Effector memory CD8-positive, alpha-beta T cell (primary cell): Measurements from ENCODE around the gene KRTAP5-11.
"Not testable (repeated sequence)": the region's sequence is repeated elsewhere in the genome, so short reads cannot be mapped to it uniquely, and the experiment has no call there.

ENCODE experiments used
- ATAC-seq: fragments of 150-1000 bp; cut with Tn5 transposase; replicated peaks from 2 replicates; pipeline ENCODE4 v1.10.0; 2021; ENCODE audit warnings: mild to moderate bottlenecking, moderate library complexity
- DNase-seq, 3 experiments: peaks; one replicate each; pipeline ENCODE4 v3.0.0; 2021
- H3K27ac Mint-ChIP-seq, 2 donors: one replicate each; pipeline ENCODE4 v1.8.0; 2022; ENCODE audit warnings: mild to moderate bottlenecking in 2 of 2, mixed read lengths in 2 of 2, moderate library complexity in 2 of 2
- H3K27me3 Mint-ChIP-seq, 2 donors: one replicate each; pipeline ENCODE4 v1.8.0; 2022; ENCODE audit warnings: mixed read lengths in 2 of 2
- H3K36me3 Mint-ChIP-seq: one replicate; pipeline ENCODE4 v1.8.0; 2022; ENCODE audit warnings: mild to moderate bottlenecking, moderate library complexity, mixed read lengths; ENCODE audit not compliant: insufficient read depth
- H3K4me1 Mint-ChIP-seq, 2 donors: one replicate each; pipeline ENCODE4 v1.8.0; 2022; ENCODE audit warnings: low read depth in 2 of 2, mixed read lengths in 2 of 2
- H3K4me3 Mint-ChIP-seq, 2 donors: one replicate each; pipeline ENCODE4 v1.8.0; 2022; ENCODE audit warnings: mild to moderate bottlenecking in 2 of 2, mixed read lengths in 2 of 2, moderate library complexity in 2 of 2
- H3K9me3 Mint-ChIP-seq, 2 donors: one replicate each; pipeline ENCODE4 v1.8.0; 2022; ENCODE audit warnings: mixed read lengths in 2 of 2

The KRTAP5-11 gene

GRCh38 chr11:71575723-71576424 lies 6.8 kb downstream of the KRTAP5-11 start:
- H3K36me3 Mint-ChIP-seq = no peaks in the 10 kb centered on the region
- peaks cover 0 to 2% of the 10 kb centered on the region in 2 donors for H3K4me1 Mint-ChIP-seq
- no peak for ATAC-seq
- H3K9me3 Mint-ChIP-seq = no peaks in the 10 kb centered on the region
- peaks cover 11 to 20% of the 10 kb centered on the region in 2 donors for H3K27me3 Mint-ChIP-seq
- DNase-seq = no peak
- H3K4me3 Mint-ChIP-seq = no peak overlapping the region
- no peak overlapping the region for H3K27ac Mint-ChIP-seq

DNA sequence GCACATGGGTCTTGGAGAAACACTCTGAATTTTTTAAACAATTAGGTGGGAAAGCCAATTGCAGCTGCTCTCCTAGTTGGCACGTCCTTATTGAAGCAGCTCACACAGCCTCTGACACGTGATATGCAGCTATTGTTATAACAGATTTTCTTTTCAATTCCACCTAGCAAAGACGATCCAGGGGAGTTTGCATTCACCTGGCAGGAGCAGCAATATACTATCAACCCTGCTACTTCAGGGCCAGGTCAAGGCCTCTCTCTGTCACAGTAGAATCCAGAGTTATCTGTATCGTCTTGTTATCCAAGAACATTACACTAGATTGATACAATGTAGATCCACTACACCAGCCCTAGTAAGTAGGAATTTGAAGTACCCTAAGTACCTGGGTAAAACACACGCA lies 8.3 kb downstream of the KRTAP5-11 start:
- H3K9me3 Mint-ChIP-seq = no peaks in the 10 kb centered on the region
- ATAC-seq = no peak
- H3K4me1 Mint-ChIP-seq = no peaks in the 10 kb centered on the region
- DNase-seq = no peak
- no peak overlapping the region for H3K4me3 Mint-ChIP-seq
- H3K27me3 Mint-ChIP-seq = peaks cover 6 to 17% of the 10 kb centered on the region in 2 donors
- H3K36me3 Mint-ChIP-seq = no peaks in the 10 kb centered on the region
- no peak overlapping the region for H3K27ac Mint-ChIP-seq

DNA sequence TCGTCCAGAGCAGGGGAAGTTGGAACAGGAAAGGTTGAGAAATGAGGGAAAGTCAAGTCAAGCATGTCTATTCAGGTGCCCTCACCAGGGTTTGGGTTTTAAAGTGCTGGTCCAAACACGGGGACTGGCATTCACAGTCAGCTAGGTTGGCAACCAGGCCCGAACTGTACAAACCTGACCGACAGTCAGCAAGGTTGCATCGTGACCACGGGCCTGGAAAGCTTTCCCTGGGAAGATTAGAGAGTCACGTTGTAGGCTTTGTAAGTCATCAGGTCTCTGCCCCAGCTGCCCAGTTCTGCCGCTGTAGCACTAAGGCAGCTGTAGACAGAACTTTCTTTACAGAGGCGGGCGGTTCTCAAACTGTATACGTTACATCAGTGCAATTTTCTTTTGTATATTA lies 9.9 kb downstream of the KRTAP5-11 start:
- H3K27me3 Mint-ChIP-seq = peaks cover 6 to 17% of the 10 kb centered on the region in 2 donors
- H3K36me3 Mint-ChIP-seq = no peaks in the 10 kb centered on the region
- no peak overlapping the region for H3K27ac Mint-ChIP-seq
- no peaks in the 10 kb centered on the region for H3K9me3 Mint-ChIP-seq
- DNase-seq (no peak), ATAC-seq (no peak)
- H3K4me3 Mint-ChIP-seq = no peak overlapping the region
- H3K4me1 Mint-ChIP-seq = no peaks in the 10 kb centered on the region

GRCh38 chr11:71571101-71571850 lies 11.4 kb downstream of the KRTAP5-11 start:
- ATAC-seq, H3K4me1 Mint-ChIP-seq, H3K36me3 Mint-ChIP-seq, DNase-seq, H3K4me3 Mint-ChIP-seq, H3K27ac Mint-ChIP-seq, H3K9me3 Mint-ChIP-seq: not testable (repeated sequence)
- peaks cover 19 to 29% of the 10 kb centered on the region in 2 donors for H3K27me3 Mint-ChIP-seq

GRCh38 chr11:71568704-71569349 lies 13.8 kb downstream of the KRTAP5-11 start:
- no peaks in the 10 kb centered on the region for H3K9me3 Mint-ChIP-seq
- ATAC-seq (no peak), DNase-seq (no peak)
- peaks cover 0 to 2% of the 10 kb centered on the region in 2 donors for H3K4me1 Mint-ChIP-seq
- H3K36me3 Mint-ChIP-seq = no peaks in the 10 kb centered on the region
- no peak overlapping the region for H3K27ac Mint-ChIP-seq
- peaks cover 36 to 44% of the 10 kb centered on the region in 2 donors for H3K27me3 Mint-ChIP-seq
- H3K4me3 Mint-ChIP-seq = no peak overlapping the region

DNA sequence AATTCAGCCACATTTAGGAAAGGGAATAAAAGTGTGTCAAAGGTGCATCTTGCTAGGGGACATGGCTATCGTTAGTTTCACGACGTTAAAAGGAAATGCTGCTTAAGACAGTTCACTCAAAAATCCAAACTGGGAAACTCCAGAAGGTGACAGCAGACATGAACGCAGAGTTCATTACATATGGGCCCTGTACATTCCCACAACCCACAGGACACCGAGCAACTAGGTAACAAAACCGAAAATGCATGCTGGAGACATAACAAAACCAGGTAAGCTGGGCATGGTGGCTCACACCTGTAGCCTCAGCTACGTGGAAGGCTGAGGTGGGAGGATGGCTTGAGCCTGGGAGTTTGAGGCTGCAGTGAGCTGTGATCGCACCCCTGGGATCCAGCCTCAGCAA lies 15.0 kb downstream of the KRTAP5-11 start:
- ATAC-seq, DNase-seq, H3K36me3 Mint-ChIP-seq, H3K4me1 Mint-ChIP-seq, H3K9me3 Mint-ChIP-seq, H3K27ac Mint-ChIP-seq, H3K4me3 Mint-ChIP-seq: not testable (repeated sequence)
- H3K27me3 Mint-ChIP-seq = peaks cover 47 to 54% of the 10 kb centered on the region in 2 donors

GRCh38 chr11:71566626-71567599 lies 15.8 kb downstream of the KRTAP5-11 start:
- H3K27me3 Mint-ChIP-seq = peaks cover 47 to 56% of the 10 kb centered on the region in 2 donors
- not testable (repeated sequence) for H3K9me3 Mint-ChIP-seq, ATAC-seq, H3K27ac Mint-ChIP-seq, DNase-seq, H3K4me1 Mint-ChIP-seq, H3K4me3 Mint-ChIP-seq, H3K36me3 Mint-ChIP-seq

DNA sequence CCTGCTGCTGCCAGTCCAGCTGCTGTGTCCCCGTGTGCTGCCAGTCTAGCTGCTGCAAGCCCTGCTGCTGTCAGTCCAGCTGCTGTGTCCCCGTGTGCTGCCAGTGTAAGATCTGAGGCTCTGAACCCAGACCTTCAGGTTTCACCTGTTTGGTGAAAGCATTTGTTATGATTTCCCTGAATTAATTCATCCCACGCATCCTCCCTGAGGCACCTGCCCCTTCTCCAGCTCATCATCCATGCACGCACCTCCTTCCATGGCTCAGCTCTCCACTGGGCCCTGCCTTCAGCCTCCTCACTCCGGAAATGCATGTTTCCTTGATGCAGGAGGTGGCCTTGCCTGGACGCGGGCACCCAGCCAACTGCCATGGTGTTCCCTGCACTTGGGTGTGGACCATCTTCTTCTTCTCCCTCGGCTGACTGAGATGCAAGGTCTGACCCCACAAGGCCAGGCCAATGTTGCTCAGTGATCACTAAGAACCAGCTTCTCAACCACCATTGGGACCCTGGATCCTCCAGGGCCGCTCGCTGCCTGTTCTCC lies 16.5 kb downstream of the KRTAP5-11 start:
- no peaks in the 10 kb centered on the region for H3K36me3 Mint-ChIP-seq
- peaks cover 0 to 2% of the 10 kb centered on the region in 2 donors for H3K4me1 Mint-ChIP-seq
- ATAC-seq (no peak), DNase-seq (no peak)
- H3K9me3 Mint-ChIP-seq = no peaks in the 10 kb centered on the region
- no peak overlapping the region for H3K4me3 Mint-ChIP-seq
- no peak overlapping the region for H3K27ac Mint-ChIP-seq
- H3K27me3 Mint-ChIP-seq = peaks cover 53 to 62% of the 10 kb centered on the region in 2 donors

- Mint-ChIP-seq H3K36me3 (no peaks in the 10 kb centered on the region), H3K4me1 (peaks cover 0 to 2% of the 10 kb centered on the region in 2 donors), H3K4me3 (no peak within 1 kb of the TSS), H3K27me3 (peaks cover 52 to 60% of the 10 kb centered on the region in 2 donors), H3K27ac (no peak within 1 kb of the TSS), H3K9me3 (no peaks in the 10 kb centered on the region)
- ATAC-seq = no peak
- DNase-seq = no peak
Measured at GRCh38 chr11:71565263-71565662, 17.4 kb downstream of the KRTAP5-11 start, which contains the start of gene KRTAP5-10. KRTAP5-10 (plus strand) TSS chr11:71565563; CDS start chr11:71565588, 25 bp downstream.

- no peak for DNase-seq
- no peak overlapping the region for H3K4me3 Mint-ChIP-seq
- no peaks in the 10 kb centered on the region for H3K36me3 Mint-ChIP-seq
- H3K4me1 Mint-ChIP-seq = peaks cover 0 to 2% of the 10 kb centered on the region in 2 donors
- no peaks in the 10 kb centered on the region for H3K9me3 Mint-ChIP-seq
- peaks cover 52 to 61% of the 10 kb centered on the region in 2 donors for H3K27me3 Mint-ChIP-seq
- ATAC-seq = no peak
- no peak overlapping the region for H3K27ac Mint-ChIP-seq
Measured at GRCh38 chr11:71564430-71564829, 18.2 kb downstream of the KRTAP5-11 start.

DNA sequence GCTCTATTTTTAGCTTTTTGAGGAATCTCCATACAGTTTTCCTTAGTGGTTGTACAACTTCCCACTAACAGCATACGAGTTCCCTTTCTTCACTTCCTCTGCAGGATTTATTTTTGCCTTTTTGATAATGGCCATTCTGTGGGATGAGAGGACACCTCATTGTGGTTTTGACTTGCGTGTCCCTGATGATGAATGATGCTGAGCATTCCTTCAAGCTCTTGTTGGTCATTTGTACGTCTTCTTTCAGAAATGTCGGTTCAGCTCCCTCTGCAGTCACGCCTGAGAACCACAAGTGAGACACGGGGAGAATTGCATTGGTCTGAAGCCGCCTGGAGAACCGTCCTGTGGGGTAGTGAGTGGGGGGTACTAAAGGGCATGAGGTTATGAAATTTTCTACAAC lies 19.3 kb downstream of the KRTAP5-11 start:
- Mint-ChIP-seq H3K36me3 (no peaks in the 10 kb centered on the region), H3K4me1 (peaks cover 0 to 2% of the 10 kb centered on the region in 2 donors), H3K27ac (no peak overlapping the region), H3K4me3 (no peak overlapping the region), H3K27me3 (peaks cover 57 to 67% of the 10 kb centered on the region in 2 donors), H3K9me3 (no peaks in the 10 kb centered on the region)
- no peak for DNase-seq
- ATAC-seq = no peak

DNA sequence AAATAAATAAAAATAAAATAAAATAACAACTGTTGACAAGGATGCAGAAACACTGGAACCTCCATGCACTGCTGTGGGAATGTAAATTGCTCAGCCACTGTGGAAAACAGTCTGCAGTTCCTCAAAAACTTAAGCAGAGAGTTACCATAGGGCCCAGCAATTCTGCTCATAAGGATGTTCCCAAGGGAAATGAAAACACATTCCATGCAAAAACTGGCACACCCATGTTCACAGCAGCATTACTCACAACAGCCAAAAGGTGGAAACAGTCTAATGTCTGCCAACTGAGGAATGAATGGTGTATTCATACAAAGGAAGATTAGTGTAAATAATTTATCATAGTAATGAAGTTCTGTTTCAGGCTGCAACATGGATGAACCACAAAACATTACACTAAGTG lies 20.6 kb downstream of the KRTAP5-11 start:
- H3K36me3 Mint-ChIP-seq = no peaks in the 10 kb centered on the region
- DNase-seq = no peak
- no peak overlapping the region for H3K27ac Mint-ChIP-seq
- no peak overlapping the region for H3K4me3 Mint-ChIP-seq
- peaks cover 0 to 2% of the 10 kb centered on the region in 2 donors for H3K4me1 Mint-ChIP-seq
- peaks cover 53 to 63% of the 10 kb centered on the region in 2 donors for H3K27me3 Mint-ChIP-seq
- H3K9me3 Mint-ChIP-seq = no peaks in the 10 kb centered on the region
- ATAC-seq = no peak
